Measurements from ENCODE around the gene TRUB1. TPM values are rescaled to one million over a fixed set of nuclear protein-coding genes. Genes with fewer than 3 reads are reported as not detected.

Gene TRUB1
- total RNA-seq, 6 experiments from 2014 or later = 17.4 to 23.2 (median 22.3) TPM

DNA sequence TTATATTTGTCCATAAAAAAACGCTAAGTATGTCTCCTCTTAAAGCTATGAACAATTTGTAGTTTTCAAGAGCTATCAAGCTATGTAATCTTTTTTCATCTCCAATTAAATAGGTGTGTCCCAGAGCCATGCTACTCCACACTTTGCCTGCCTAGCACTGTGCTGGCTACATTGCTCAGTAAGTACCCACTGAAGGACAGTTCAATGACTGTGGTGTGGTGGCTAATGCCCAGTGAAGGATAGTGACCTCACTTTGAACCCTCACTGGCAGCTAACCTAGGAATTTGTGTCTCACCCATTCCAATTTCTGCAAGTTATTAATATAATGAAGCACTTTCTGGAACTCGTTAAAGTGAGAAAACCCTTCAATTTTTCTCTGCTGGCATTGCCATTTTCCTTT, 14.4 kb upstream of the TRUB1 start:
- H3K4me3 Mint-ChIP-seq = no peak overlapping the region
- peaks cover 16% of the 10 kb centered on the region for H3K27me3 Mint-ChIP-seq (ENCODE audit: insufficient read depth)
- H3K4me1 Mint-ChIP-seq (ENCODE audit: low read depth) = peaks cover 15% of the 10 kb centered on the region
- no peak for DNase-seq
- no peak overlapping the region for H3K27ac Mint-ChIP-seq
- H3K9me3 Mint-ChIP-seq = peaks cover 6% of the 10 kb centered on the region
- no peak for TF ChIP-seq CTCF (IDR thresholded peaks at IDR 0.05)
- H3K36me3 Mint-ChIP-seq (ENCODE audit: low read depth) = no peaks in the 10 kb centered on the region

DNA sequence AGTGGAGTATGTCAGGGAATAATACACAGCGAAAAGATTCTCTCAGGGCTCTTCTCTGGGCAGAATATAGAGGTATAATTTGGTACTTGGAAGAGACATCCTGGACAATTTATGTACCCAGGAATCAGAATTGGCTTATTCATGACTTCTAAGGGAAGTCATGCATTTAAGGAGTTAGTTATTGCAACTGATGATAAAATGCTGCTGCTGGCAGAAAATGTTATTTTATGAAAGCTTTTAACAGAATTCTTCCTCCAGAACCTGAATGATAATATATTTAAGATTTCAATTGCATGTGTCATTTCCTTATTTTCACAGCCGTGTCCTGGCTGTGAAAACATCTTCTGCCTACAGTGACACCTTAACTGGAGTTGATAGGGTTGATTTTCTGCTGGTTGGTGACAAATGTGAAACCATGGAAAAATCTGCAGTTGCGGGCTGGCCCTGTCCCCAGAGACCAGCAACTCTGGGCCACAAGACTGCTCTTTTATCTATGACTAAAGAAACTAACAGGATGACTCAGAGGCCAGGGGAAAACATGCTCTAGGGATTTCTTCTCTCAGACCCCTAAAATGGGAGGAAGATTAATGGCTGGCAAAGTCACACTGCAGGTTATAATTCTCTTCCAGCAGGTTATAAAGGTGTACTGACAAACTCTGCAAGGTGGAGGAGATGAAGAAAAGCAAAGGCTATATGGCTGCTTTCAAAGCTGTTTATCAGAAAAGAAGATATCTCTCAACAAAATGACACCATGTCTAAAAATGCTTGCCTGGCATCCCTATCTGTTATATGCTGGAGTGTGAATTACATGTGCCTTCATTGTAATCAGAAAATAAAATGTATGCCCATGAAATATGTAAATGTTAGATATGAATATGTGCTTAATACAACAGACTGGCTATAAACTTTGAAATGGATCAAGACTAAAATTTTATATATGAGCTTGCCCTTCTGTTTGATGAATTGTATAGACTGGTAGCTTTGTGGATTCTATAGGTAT, 12.1 kb upstream of the TRUB1 start:
- Mint-ChIP-seq H3K36me3 (ENCODE audit: low read depth) (no peaks in the 10 kb centered on the region), H3K27ac (peak overlapping the region; percentile 25), H3K4me3 (peak overlapping the region; percentile 29), H3K27me3 (ENCODE audit: insufficient read depth) (peaks cover 10% of the 10 kb centered on the region), H3K4me1 (ENCODE audit: low read depth) (peaks cover 23% of the 10 kb centered on the region), H3K9me3 (peaks cover 6% of the 10 kb centered on the region)
- DNase-seq = peak; percentile 49
- TF ChIP-seq CTCF (IDR thresholded peaks at IDR 0.05) = no peak

GRCh38 chr10:114928818-114929217, 9.2 kb upstream of the TRUB1 start:
- TF ChIP-seq CTCF (IDR thresholded peaks at IDR 0.05) = no peak
- Mint-ChIP-seq H3K9me3 (no peaks in the 10 kb centered on the region), H3K4me3 (no peak overlapping the region), H3K27me3 (ENCODE audit: insufficient read depth) (peaks cover 1% of the 10 kb centered on the region), H3K27ac (no peak overlapping the region), H3K36me3 (ENCODE audit: low read depth) (no peaks in the 10 kb centered on the region), H3K4me1 (ENCODE audit: low read depth) (peaks cover 36% of the 10 kb centered on the region)
- DNase-seq = no peak

DNA sequence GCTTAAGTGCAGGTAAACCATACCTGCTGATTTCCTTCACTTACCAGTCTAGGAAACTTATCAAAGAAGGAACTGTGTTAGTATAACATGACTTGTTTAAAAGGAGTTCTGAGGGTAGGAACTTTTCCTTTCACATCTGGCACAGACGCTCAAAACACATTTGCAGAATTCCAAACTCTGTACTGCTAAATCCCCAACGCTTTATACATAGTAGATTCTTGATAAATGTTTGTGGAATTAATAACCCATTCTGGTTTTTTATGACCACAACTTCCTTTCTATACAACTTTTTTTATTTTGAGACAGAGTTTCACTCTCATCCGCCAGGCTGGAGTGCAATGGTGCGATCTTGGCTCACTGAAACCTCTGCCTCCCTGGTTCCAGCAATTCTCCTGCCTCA, 7.7 kb upstream of the TRUB1 start:
- no peaks in the 10 kb centered on the region for H3K9me3 Mint-ChIP-seq
- H3K4me1 Mint-ChIP-seq (ENCODE audit: low read depth) = peaks cover 33% of the 10 kb centered on the region
- TF ChIP-seq CTCF (IDR thresholded peaks at IDR 0.05) = no peak
- H3K27me3 Mint-ChIP-seq (ENCODE audit: insufficient read depth) = no peaks in the 10 kb centered on the region; the same call in 1 of the 2 replicates
- DNase-seq = no peak
- no peak overlapping the region for H3K27ac Mint-ChIP-seq
- no peaks in the 10 kb centered on the region for H3K36me3 Mint-ChIP-seq (ENCODE audit: low read depth)
- H3K4me3 Mint-ChIP-seq = no peak overlapping the region

- H3K27me3 Mint-ChIP-seq (ENCODE audit: insufficient read depth) = no peaks in the 10 kb centered on the region; the same call in 1 of the 2 replicates
These were observed 6.8 kb upstream of the TRUB1 start for GRCh38 chr10:114931072-114931679.

More at GRCh38 chr10:114931072-114931679, 6.8 kb upstream of the TRUB1 start:
- H3K4me3 Mint-ChIP-seq = no peak overlapping the region
- no peak overlapping the region for H3K27ac Mint-ChIP-seq
- peaks cover 25% of the 10 kb centered on the region for H3K4me1 Mint-ChIP-seq (ENCODE audit: low read depth)
- no peaks in the 10 kb centered on the region for H3K36me3 Mint-ChIP-seq (ENCODE audit: low read depth)
- DNase-seq = no peak
- no peaks in the 10 kb centered on the region for H3K9me3 Mint-ChIP-seq
- TF ChIP-seq CTCF (IDR thresholded peaks at IDR 0.05) = no peak
